Osteoblast (primary cell): ENCODE measurements around the gene TMEM221. TPM values are rescaled to one million over a fixed set of nuclear protein-coding genes. Genes with fewer than 3 reads are reported as not detected.

Experiments used
- DNase-seq: peaks from one replicate; pipeline ENCODE4 v3.0.0; 2011; ENCODE audit warnings: low spot score, mixed read lengths; ENCODE audit not compliant: insufficient read length; ENCODE audit errors: missing footprints
- H2AFZ ChIP-seq: 2 replicates; pipeline ENCODE4 v1.6.0; 2011; ENCODE audit warnings: mild to moderate bottlenecking, low read length
- H3K27ac ChIP-seq: 2 replicates; pipeline ENCODE4 v1.5.1; 2011; ENCODE audit warnings: mild to moderate bottlenecking, low read depth, low read length, moderate library complexity
- H3K27me3 ChIP-seq: 2 replicates; pipeline ENCODE4 v1.6.0; 2012; ENCODE audit warnings: mild to moderate bottlenecking, control low read depth, inconsistent platforms, low read length, moderate library complexity; ENCODE audit not compliant: insufficient read depth
- H3K36me3 ChIP-seq: 2 replicates; pipeline ENCODE4 v1.5.1; 2011; ENCODE audit warnings: mild to moderate bottlenecking, low read length, control low read depth, moderate library complexity; ENCODE audit not compliant: insufficient read depth
- H3K4me1 ChIP-seq: 2 replicates; pipeline ENCODE4 v1.5.1; 2011; ENCODE audit warnings: mild to moderate bottlenecking, low read length, control low read depth, moderate library complexity; ENCODE audit not compliant: insufficient read depth
- H3K4me2 ChIP-seq: 2 replicates; pipeline ENCODE4 v1.6.0; 2011; ENCODE audit warnings: mild to moderate bottlenecking, low read length; ENCODE audit not compliant: insufficient read depth
- H3K4me3 ChIP-seq: fragments of 200-600 bp; sonication (generic); 3 replicates; pipeline ENCODE4 v1.5.1; 2012; ENCODE audit warnings: mild to moderate bottlenecking, low read length, inconsistent platforms; ENCODE audit not compliant: insufficient read depth
- H3K79me2 ChIP-seq: 2 replicates; pipeline ENCODE4 v1.6.0; 2012; ENCODE audit warnings: mild to moderate bottlenecking, low read length, control low read depth, inconsistent platforms; ENCODE audit not compliant: insufficient read depth
- H3K9me3 ChIP-seq: 2 replicates; pipeline ENCODE4 v1.5.1; 2011; ENCODE audit warnings: low read depth, low read length, control low read depth
- H4K20me1 ChIP-seq: 2 replicates; pipeline ENCODE4 v1.6.0; 2012; ENCODE audit warnings: mild to moderate bottlenecking, low read length, control low read depth; ENCODE audit not compliant: insufficient read depth
- total RNA-seq: library from RNA; depleted of rRNA; stranded (reverse); fragments of >200 nt; gene quantifications from 2 replicates; pipeline ENCODE4 v1.2.3, GENCODE V29; 2012
- TF ChIP-seq, protein P1 (sequence below): IDR thresholded peaks from 2 replicates; pipeline ENCODE4 v1.5.1; 2011; ENCODE audit warnings: mild to moderate bottlenecking, low read depth, low read length, moderate library complexity; ENCODE audit errors: extremely low read depth

TMEM221 gene
- total RNA-seq, 1 donor, result not detected

DNA sequence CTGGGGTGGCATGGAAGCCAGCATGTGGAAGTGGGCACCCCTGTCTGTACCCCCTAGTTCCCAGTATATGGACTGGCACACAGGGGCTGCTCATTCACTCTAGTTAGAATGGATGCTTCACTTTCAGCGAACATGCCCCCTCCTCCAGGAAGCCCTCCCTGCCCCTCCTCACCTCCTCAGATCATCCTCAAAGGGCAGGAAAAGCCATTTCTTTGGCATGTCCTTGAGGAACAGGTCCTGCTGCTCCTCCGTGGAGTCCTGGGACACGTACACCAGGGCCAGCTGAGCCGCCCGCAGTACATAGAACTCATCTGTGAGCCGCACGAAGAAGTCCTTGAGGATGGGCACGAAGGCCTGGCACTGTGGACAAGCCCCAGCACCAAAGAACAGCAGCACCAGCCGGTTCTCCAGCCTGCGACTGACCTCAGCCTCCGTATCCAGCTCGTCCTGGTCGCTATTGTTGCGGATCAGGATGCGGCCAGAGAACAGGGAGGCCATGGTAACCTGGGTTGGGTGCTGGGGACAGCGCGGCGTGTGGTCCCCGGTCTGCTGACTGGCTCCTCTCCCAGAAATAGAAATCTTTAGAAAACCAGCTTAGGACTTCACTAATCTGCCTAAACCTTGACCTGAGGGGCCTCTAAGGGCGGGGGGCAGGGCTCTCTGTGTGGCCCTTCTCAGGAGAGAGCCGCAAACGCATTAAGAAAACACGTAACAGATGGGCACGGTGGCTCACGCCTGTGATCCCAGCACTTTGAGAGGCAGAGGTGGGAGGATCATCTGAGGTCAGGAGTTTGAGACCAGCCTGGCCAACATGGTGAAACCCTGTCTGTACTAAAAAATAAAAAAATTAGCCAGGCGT lies 12.1 kb upstream of the TMEM221 start, which contains the start of gene NXNL1:
Gene NXNL1, minus strand, starts transcription at position 555 of the 859 bp plus-strand sequence. Its CDS starts 57 bp downstream, at position 498.
- Histone ChIP-seq H3K4me2 (no peak within 1 kb of the TSS), H3K9me3 (no peaks in the 10 kb centered on the region), H3K36me3 (no peaks in the 10 kb centered on the region), H2AFZ (no peak within 1 kb of the TSS), H3K4me1 (no peaks in the 10 kb centered on the region), H3K79me2 (no peaks in the 10 kb centered on the region), H3K4me3 (no peak within 1 kb of the TSS), H3K27me3 (peaks cover 15% of the 10 kb centered on the region), H3K27ac (no peak within 1 kb of the TSS), H4K20me1 (no peaks in the 10 kb centered on the region)
- TF ChIP-seq, protein P1, sequence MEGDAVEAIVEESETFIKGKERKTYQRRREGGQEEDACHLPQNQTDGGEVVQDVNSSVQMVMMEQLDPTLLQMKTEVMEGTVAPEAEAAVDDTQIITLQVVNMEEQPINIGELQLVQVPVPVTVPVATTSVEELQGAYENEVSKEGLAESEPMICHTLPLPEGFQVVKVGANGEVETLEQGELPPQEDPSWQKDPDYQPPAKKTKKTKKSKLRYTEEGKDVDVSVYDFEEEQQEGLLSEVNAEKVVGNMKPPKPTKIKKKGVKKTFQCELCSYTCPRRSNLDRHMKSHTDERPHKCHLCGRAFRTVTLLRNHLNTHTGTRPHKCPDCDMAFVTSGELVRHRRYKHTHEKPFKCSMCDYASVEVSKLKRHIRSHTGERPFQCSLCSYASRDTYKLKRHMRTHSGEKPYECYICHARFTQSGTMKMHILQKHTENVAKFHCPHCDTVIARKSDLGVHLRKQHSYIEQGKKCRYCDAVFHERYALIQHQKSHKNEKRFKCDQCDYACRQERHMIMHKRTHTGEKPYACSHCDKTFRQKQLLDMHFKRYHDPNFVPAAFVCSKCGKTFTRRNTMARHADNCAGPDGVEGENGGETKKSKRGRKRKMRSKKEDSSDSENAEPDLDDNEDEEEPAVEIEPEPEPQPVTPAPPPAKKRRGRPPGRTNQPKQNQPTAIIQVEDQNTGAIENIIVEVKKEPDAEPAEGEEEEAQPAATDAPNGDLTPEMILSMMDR, result no peak
- peak; percentile 76 for DNase-seq

DNA sequence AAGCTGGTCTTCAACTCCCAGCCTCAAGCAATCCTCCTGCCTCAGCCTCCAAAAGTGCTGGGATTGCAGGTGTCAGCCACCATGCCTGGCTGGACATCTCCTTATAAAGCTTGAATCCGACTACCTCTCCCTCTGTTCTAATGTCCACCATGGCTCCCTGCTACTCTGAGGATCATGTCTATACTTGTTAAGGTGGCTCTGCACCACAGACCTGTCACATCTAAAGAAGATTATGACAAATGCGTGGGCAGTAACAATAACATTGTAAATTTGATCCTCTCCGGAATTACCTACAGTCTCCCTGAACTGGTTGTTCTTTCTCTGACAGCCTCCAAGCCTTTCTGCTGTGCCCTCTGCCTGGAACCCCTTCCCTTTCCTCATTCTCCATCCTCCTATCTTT lies 10.5 kb upstream of the TMEM221 start:
- TF ChIP-seq, protein P1, result no peak
- DNase-seq, result peak; percentile 8
- H3K36me3 ChIP-seq, result no peaks in the 10 kb centered on the region
- no peak overlapping the region for H3K4me3 ChIP-seq
- H3K4me1 ChIP-seq, result no peaks in the 10 kb centered on the region
- no peak overlapping the region for H3K27ac ChIP-seq
- no peak overlapping the region for H2AFZ ChIP-seq
- H3K9me3 ChIP-seq, result no peaks in the 10 kb centered on the region
- no peak overlapping the region for H3K4me2 ChIP-seq
- H3K27me3 ChIP-seq, result peaks cover 28% of the 10 kb centered on the region
- no peaks in the 10 kb centered on the region for H4K20me1 ChIP-seq
- H3K79me2 ChIP-seq, result no peaks in the 10 kb centered on the region

DNA sequence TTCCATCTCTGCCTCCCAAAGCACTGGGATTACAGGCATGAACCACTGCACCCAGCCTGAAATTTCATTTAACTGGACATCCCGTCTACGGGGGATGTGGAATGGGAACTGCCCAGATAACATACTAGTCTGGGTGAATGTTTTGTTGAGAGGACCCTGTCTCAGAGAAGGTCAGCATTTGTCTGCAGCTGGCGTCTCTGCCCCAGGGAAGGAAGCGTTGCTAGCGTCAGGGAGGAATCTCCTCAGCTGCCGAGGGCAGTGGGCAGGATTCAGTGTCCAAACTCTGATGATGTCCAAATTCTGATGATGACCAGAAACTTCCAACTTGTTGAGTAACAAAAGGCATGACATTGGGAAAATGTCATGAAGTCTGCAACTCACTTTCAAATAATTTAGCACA lies 9.1 kb upstream of the TMEM221 start:
- H2AFZ ChIP-seq, result no peak overlapping the region
- H3K27ac ChIP-seq, result no peak overlapping the region
- peak; percentile 5 for DNase-seq
- no peaks in the 10 kb centered on the region for H3K79me2 ChIP-seq
- H3K4me1 ChIP-seq, result no peaks in the 10 kb centered on the region
- no peaks in the 10 kb centered on the region for H3K9me3 ChIP-seq
- no peaks in the 10 kb centered on the region for H4K20me1 ChIP-seq
- no peak overlapping the region for H3K4me3 ChIP-seq
- H3K4me2 ChIP-seq, result no peak overlapping the region
- TF ChIP-seq, protein P1, result no peak
- H3K36me3 ChIP-seq, result no peaks in the 10 kb centered on the region
- peaks cover 28% of the 10 kb centered on the region for H3K27me3 ChIP-seq

DNA sequence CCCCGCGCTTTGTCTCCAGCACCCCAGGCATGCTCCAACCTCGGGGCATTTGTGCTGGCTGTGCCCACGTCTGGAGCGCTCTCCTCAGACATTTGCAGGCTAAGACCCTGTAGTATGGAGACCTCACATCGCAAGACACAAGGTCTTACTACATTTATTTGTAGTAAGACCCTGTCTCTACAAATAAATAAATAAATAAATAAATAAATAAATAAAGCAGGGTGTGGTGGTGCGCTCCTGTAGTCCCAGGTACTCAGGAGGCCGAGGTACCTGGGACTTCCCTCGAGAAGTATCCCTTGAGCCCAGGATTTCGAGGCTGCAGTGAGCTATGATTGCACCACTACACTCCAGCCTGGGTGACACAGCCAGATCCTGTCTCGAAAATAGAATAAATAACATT lies 7.7 kb upstream of the TMEM221 start:
- Histone ChIP-seq H4K20me1 (no peaks in the 10 kb centered on the region), H3K36me3 (no peaks in the 10 kb centered on the region), H3K4me2 (no peak overlapping the region), H3K27ac (no peak overlapping the region), H3K4me1 (no peaks in the 10 kb centered on the region), H3K79me2 (no peaks in the 10 kb centered on the region), H3K9me3 (no peaks in the 10 kb centered on the region), H2AFZ (no peak overlapping the region), H3K4me3 (no peak overlapping the region), H3K27me3 (peaks cover 28% of the 10 kb centered on the region)
- TF ChIP-seq, protein P1, result no peak
- DNase-seq, result peak; percentile 36
